PC-3 (cell line): ENCODE data around the gene ACP1. TPM values are rescaled to one million over a fixed set of nuclear protein-coding genes. Genes with fewer than 3 reads are reported as not detected.

Experiments
- ATAC-seq: fragments of 200-7000 bp; cut with Tn5 transposase; 2 replicates; pipeline ENCODE4 v1.9.1; 2020; ENCODE audit warnings: mild to moderate bottlenecking, moderate library complexity
- BruUV-seq: library from RNA; stranded (reverse); fragments of 400-500 nt; replicated peaks from 2 replicates; lab custom pipeline; 2021; lab: Mats Ljungman, UMichigan
- CTCF ChIA-PET: fragments of 300-600 bp; sonication (Branson Sonifier 250); formaldehyde crosslinking; loops from one replicate; lab custom pipeline; 2022; ENCODE audit warnings: antibody characterized with exemption; lab: Charles Lee
- POLR2A ChIA-PET: fragments of 300-600 bp; sonication (Branson Sonifier 250); formaldehyde crosslinking; loops from one replicate; lab custom pipeline; 2022; ENCODE audit warnings: antibody characterized with exemption; ENCODE audit not compliant: unreplicated experiment; lab: Charles Lee
- DNase-seq: peaks from one replicate; pipeline ENCODE4 v3.0.0-alpha.2; 2015
- H2AFZ ChIP-seq: fragments of 300-600 bp; sonication (generic); 2 replicates; pipeline ENCODE4 v1.6.0; 2016; ENCODE audit warnings: antibody characterized with exemption, low read length
- H3F3A ChIP-seq: fragments of 300-600 bp; sonication (generic); one replicate; pipeline ENCODE4 v1.6.0; 2017; ENCODE audit warnings: antibody characterized with exemption, low read length, control low read depth, mild to moderate bottlenecking; ENCODE audit not compliant: unreplicated experiment
- H3K27ac ChIP-seq: fragments of 300-600 bp; sonication (generic); 2 replicates; pipeline ENCODE4 v1.5.1; 2016; ENCODE audit warnings: mild to moderate bottlenecking, low read length
- H3K27me3 ChIP-seq: fragments of 300-600 bp; sonication (generic); 2 replicates; pipeline ENCODE4 v1.6.1; 2016; ENCODE audit warnings: low read length, mixed read lengths
- H3K36me3 ChIP-seq: fragments of 300-600 bp; sonication (generic); 2 replicates; pipeline ENCODE4 v1.6.1; 2016; ENCODE audit warnings: low read depth, mixed run types, low read length, mixed read lengths
- H3K4me1 ChIP-seq: fragments of 300-600 bp; sonication (generic); 2 replicates; pipeline ENCODE4 v1.5.1; 2016; ENCODE audit warnings: low read length; ENCODE audit not compliant: insufficient read depth
- H3K4me2 ChIP-seq: fragments of 300-600 bp; sonication (generic); 2 replicates; pipeline ENCODE4 v1.6.0; 2016; ENCODE audit warnings: low read length
- H3K4me3 ChIP-seq: fragments of 300-600 bp; sonication (generic); 2 replicates; pipeline ENCODE4 v1.5.1; 2016; ENCODE audit warnings: mild to moderate bottlenecking, low read length, mixed read lengths
- H3K79me2 ChIP-seq: fragments of 300-600 bp; sonication (generic); 2 replicates; pipeline ENCODE4 v1.6.1; 2017; ENCODE audit warnings: low read length, mixed read lengths
- H3K9ac ChIP-seq: fragments of 300-600 bp; sonication (generic); 2 replicates; pipeline ENCODE4 v1.6.0; 2016; ENCODE audit warnings: mild to moderate bottlenecking, low read length
- H3K9me2 ChIP-seq: fragments of 300-600 bp; sonication (generic); replicated peaks from 2 replicates; pipeline ENCODE4 v1.6.1; 2016; ENCODE audit warnings: mixed run types, low read length, mixed read lengths
- H3K9me3 ChIP-seq: fragments of 300-600 bp; sonication (generic); 2 replicates; pipeline ENCODE4 v1.6.1; 2016; ENCODE audit warnings: low read length, mixed read lengths
- H4K20me1 ChIP-seq: fragments of 300-600 bp; sonication (generic); 2 replicates; pipeline ENCODE4 v1.6.1; 2016; ENCODE audit warnings: low read length, mixed read lengths
- EZH2 ChIP-seq: fragments of 300-600 bp; sonication (generic); IDR thresholded peaks from one replicate; pipeline ENCODE4 v1.6.1; 2017; ENCODE audit warnings: antibody characterized with exemption, mild to moderate bottlenecking, low read length; ENCODE audit not compliant: unreplicated experiment
- EZH2phosphoT487 ChIP-seq: fragments of 300-600 bp; sonication (generic); IDR thresholded peaks from 2 replicates; pipeline ENCODE4 v1.6.1; 2018; ENCODE audit warnings: mild to moderate bottlenecking, antibody characterized with exemption, low read length, borderline replicate concordance
- intact Hi-C: fragments of 100-400 bp; cut with micrococcal nuclease; formaldehyde crosslinking; loops from 2 replicates; pipeline ENCODE4 v1.9.0; 2023
- total RNA-seq: library from RNA; depleted of rRNA; stranded (reverse); fragments of >200 nt; gene quantifications from 2 replicates; pipeline ENCODE4 v1.2.3, GENCODE V29; 2014
- TF ChIP-seq, protein P1 (sequence below): fragments of 300-600 bp; sonication (generic); conservative IDR thresholded peaks from 2 replicates; pipeline ENCODE4 v1.5.1; 2017; ENCODE audit warnings: antibody characterized with exemption, low read depth, mild to moderate bottlenecking, low read length

ACP1 gene
- total RNA-seq, 1 experiment from 2014 or later = 149 TPM

DNA sequence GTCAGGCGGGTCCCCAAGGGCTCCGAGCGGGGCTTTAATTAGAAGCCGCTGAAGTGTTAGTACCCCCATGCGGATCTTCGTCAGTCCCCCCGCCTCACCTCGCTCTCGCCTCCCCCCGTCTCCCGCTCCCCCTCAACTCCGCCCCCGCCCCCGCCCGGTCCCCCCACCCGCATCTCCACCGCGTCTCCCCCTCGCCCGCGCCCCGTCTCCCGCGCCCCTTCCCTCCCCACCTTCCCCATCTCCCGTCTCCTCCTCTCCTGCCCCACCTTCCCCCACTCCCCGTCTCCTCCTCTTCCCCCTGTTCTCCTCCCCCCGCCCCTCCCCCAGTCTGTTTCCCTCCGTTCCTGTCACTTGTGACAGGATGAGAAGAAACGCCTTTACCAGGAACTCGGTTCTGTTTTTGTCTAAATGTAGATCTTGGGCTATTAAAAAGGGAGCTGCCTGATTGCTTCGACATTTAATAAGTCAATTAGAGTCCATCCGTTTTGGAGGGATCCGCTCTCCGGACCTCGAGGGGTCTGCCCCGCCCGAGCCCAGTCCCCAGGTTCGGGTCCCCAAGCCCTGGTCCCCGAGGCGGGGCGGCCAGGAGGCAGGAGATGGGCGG lies 24.1 kb downstream of the ACP1 start:
- H3K27me3 ChIP-seq = peaks cover 17% of the 10 kb centered on the region
- peaks cover 23% of the 10 kb centered on the region for H3K4me1 ChIP-seq
- no peak for DNase-seq
- H3K4me2 ChIP-seq = peak overlapping the region; percentile 96
- no peaks in the 10 kb centered on the region; the same call in 1 of the 2 replicates for H4K20me1 ChIP-seq
- H3K9me3 ChIP-seq = no peaks in the 10 kb centered on the region
- no peak overlapping the region for H3K9ac ChIP-seq
- H3K36me3 ChIP-seq = no peaks in the 10 kb centered on the region
- H3F3A ChIP-seq = no peaks in the 10 kb centered on the region
- H3K9me2 ChIP-seq = no peaks in the 10 kb centered on the region
- H3K4me3 ChIP-seq = peak overlapping the region; percentile 73
- peak overlapping the region; percentile 97 for H2AFZ ChIP-seq
- no peaks in the 10 kb centered on the region for H3K79me2 ChIP-seq
- BruUV-seq = no TSS peak
- CTCF ChIA-PET = no interaction called here
- intact Hi-C loops = no loop called here
- POLR2A ChIA-PET = interaction anchor here (0.6 kb wide), 1 partner anchor 21 kb away, joined by 6 read pairs; no protein-coding TSS in a partner anchor
- ATAC-seq = no peak
- H3K27ac ChIP-seq = no peak overlapping the region
- no peak for TF ChIP-seq EZH2phosphoT487
- TF ChIP-seq, protein P1, sequence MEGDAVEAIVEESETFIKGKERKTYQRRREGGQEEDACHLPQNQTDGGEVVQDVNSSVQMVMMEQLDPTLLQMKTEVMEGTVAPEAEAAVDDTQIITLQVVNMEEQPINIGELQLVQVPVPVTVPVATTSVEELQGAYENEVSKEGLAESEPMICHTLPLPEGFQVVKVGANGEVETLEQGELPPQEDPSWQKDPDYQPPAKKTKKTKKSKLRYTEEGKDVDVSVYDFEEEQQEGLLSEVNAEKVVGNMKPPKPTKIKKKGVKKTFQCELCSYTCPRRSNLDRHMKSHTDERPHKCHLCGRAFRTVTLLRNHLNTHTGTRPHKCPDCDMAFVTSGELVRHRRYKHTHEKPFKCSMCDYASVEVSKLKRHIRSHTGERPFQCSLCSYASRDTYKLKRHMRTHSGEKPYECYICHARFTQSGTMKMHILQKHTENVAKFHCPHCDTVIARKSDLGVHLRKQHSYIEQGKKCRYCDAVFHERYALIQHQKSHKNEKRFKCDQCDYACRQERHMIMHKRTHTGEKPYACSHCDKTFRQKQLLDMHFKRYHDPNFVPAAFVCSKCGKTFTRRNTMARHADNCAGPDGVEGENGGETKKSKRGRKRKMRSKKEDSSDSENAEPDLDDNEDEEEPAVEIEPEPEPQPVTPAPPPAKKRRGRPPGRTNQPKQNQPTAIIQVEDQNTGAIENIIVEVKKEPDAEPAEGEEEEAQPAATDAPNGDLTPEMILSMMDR = no peak
- TF ChIP-seq EZH2 = no peak

DNA sequence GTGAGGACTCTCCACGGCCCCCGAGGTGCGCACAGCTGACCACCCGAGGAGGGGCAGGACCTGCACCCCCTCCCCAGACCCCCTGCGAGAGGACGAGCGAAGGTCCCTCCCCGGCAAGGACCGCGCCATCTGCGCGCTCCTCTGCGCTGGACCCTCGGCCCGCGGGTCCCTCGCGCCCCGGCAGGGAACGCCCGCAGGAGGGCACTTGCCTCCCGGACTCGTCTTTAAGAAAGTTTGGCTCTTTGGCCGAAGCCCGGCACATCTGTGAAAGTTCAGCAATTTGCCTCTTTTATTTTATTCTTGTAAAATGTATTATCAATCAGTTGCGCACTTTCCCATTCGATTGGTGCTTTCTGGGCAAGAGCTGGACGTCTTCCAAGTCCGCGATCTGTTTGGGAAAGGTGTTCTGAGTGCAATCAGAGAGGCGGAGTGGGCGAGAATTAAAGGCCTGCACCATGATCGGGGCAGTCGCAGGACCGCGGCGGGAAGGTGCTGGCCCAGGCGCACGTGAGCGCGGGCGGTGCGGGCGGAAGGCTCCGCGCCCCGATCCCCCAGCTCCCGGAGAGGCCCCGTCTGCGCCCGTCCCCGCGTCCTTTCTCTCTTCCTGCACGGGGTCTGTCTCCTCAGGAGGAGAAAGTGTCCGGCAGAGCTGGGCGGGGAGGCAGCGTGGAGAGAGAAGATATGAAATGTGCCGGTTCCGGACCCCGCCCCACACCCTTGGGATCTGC lies 24.8 kb downstream of the ACP1 start:
- no peak overlapping the region for H3K27ac ChIP-seq
- POLR2A ChIA-PET = interaction anchor here (0.6 kb wide), 1 partner anchor 22 kb away, joined by 6 read pairs; no protein-coding TSS in a partner anchor
- peaks cover 16% of the 10 kb centered on the region for H3K4me1 ChIP-seq
- DNase-seq = peak; percentile 25
- H3K27me3 ChIP-seq = peaks cover 17% of the 10 kb centered on the region
- H3K9me3 ChIP-seq = no peaks in the 10 kb centered on the region
- H2AFZ ChIP-seq = peak overlapping the region; percentile 97
- no peaks in the 10 kb centered on the region for H3K79me2 ChIP-seq
- H4K20me1 ChIP-seq = no peaks in the 10 kb centered on the region; the same call in 1 of the 2 replicates
- peak; percentile 36 for ATAC-seq
- intact Hi-C loops = loop anchor here (1.0 kb wide), 2 partner anchors 43 to 117 kb away; no protein-coding TSS in a partner anchor
- CTCF ChIA-PET = interaction anchor here (0.6 kb wide), 1 partner anchor 118 kb away, joined by 3 read pairs; no protein-coding TSS in a partner anchor
- H3F3A ChIP-seq = no peaks in the 10 kb centered on the region
- peak overlapping the region; percentile 73 for H3K4me3 ChIP-seq
- H3K36me3 ChIP-seq = no peaks in the 10 kb centered on the region
- peak overlapping the region; percentile 96 for H3K4me2 ChIP-seq
- TF ChIP-seq, protein P1 = no peak
- peak; percentile 38; the same call in 1 of the 2 replicates for TF ChIP-seq EZH2phosphoT487
- TF ChIP-seq EZH2 = peak; percentile 91
- H3K9ac ChIP-seq = 0 out of 2 replicates have a peak overlapping the region, but pooled peaks have one; percentile 5
- H3K9me2 ChIP-seq = no peaks in the 10 kb centered on the region
- no TSS peak for BruUV-seq
